Measurements from ENCODE around the gene HOXA6.

- TF ChIP-seq ESRRA (IDR thresholded peaks at IDR 0.05; ENCODE audit: borderline replicate concordance, low read length) (no peak), JUN (IDR thresholded peaks at IDR 0.05) (no peak), CTCF (IDR thresholded peaks at IDR 0.05) (no peak), HMGXB4 (CRISPR knock-in tag; IDR thresholded peaks at IDR 0.05; ENCODE audit: borderline replicate concordance) (no peak)
These were observed 4.6 kb upstream of the HOXA6 start, which contains the start of gene HOXA3 for GRCh38 chr7:27151931-27152815.
